Adrenal gland (tissue), 12 donors: ENCODE data around the gene GTSE1. TPM values are rescaled to one million over a fixed set of nuclear protein-coding genes. Genes with fewer than 3 reads are reported as not detected.

Experiments used
- DNase-seq, 7 donors: peaks; one replicate each; pipeline ENCODE4 v3.0.0-alpha.2; 2019 to 2020
- H3K27ac ChIP-seq, 5 donors: fragments of 200-600 bp; sonication (generic) in 4 of 5; 1 replicate in 3 of 5; 2 replicates in 2 of 5; pipeline versions ENCODE4 v1.5.1 to v1.8.0; 2016 to 2020; ENCODE audit warnings: mild to moderate bottlenecking in 1 of 5
- H3K27me3 ChIP-seq: fragments of 200-600 bp; 2 replicates; pipeline ENCODE4 v1.8.0; 2021
- H3K36me3 ChIP-seq, 2 donors: fragments of 200-600 bp; replicated peaks in 1 of 2; 1 replicate in 1 of 2; 2 replicates in 1 of 2; pipeline versions ENCODE4 v1.5.1 to v1.8.0; 2018 to 2022
- H3K4me1 ChIP-seq, 2 donors: fragments of 200-600 bp; replicated peaks in 1 of 2; 1 replicate in 1 of 2; 2 replicates in 1 of 2; pipeline versions ENCODE4 v1.5.1 to v1.8.0; 2018 to 2021
- H3K4me3 ChIP-seq, 4 donors: fragments of 200-600 bp; sonication (generic) in 3 of 4; one replicate each; pipeline ENCODE4 v1.5.1; 2016 to 2018
- H3K9me3 ChIP-seq, 3 donors: fragments of 200-600 bp; sonication (generic) in 1 of 3; replicated peaks in 1 of 3; 1 replicate in 2 of 3; 2 replicates in 1 of 3; pipeline versions ENCODE4 v1.5.1 to v1.8.0; 2016 to 2021
- POLR2A ChIP-seq, 2 donors: fragments of 450-650 bp; IDR thresholded peaks; one replicate each; pipeline ENCODE4 v1.6.1; 2017; ENCODE audit warnings: antibody characterized with exemption in 2 of 2, mild to moderate bottlenecking in 2 of 2, moderate library complexity in 1 of 2
- WGBS, 4 donors: extraction: QIAGEN DNeasy Blood & Tissue Kit in 2 of 4; methylation state at CpG; one replicate each; pipeline versions ENCODE4 v1.1.5 to v1.1.7; 2013 to 2017; 5-methylcytosine and 5-hydroxymethylcytosine counted together
- intact Hi-C, 2 donors: fragments of 100-400 bp; cut with DNase I; formaldehyde crosslinking; loops; one replicate each; pipeline versions ENCODE4 v1.14.1 to v1.15.0; 2022 to 2023
- polyA plus RNA-seq, 3 donors: library from polyadenylated mRNA; stranded (reverse); fragments of 200-250 nt in 2 of 3; fragments of 350-450 nt in 1 of 3; fragmentation: Illumina TruSeq in 1 of 3; extraction: RNeasy Lipid Tissue Mini Kit (QIAGEN cat#74804) in 1 of 3; gene quantifications; one replicate each; pipeline ENCODE4 v1.2.3, GENCODE V29; 2013 to 2014
- total RNA-seq, 9 donors: library from RNA; depleted of rRNA in 4 of 9; stranded (reverse); fragments of >200 nt in 4 of 9; fragments of 120-200 nt in 1 of 9; fragmentation: NEBNext Ultra II Directional in 1 of 9; extraction: Animal tissue kit (Norgen Biotek cat#: 25700) in 1 of 9; gene quantifications; one replicate each; pipeline versions ENCODE4 v1.1.0 to v1.2.4, GENCODE V29; 2013 to 2023
- TF ChIP-seq, protein P1 (sequence below), 6 experiments: fragments of 450-650 bp in 4 of 6; fragments of 200-600 bp in 2 of 6; sonication (generic) in 1 of 6; IDR thresholded peaks; 1 replicate in 5 of 6; 2 replicates in 1 of 6; pipeline versions ENCODE4 v1.5.1 to v1.8.0; 2016 to 2021; ENCODE audit warnings: antibody characterized with exemption in 6 of 6, mild to moderate bottlenecking in 2 of 6, moderate library complexity in 1 of 6
- donor health status: healthy with polysubstance abuse.
- donor health status: Bipolar disorder and iron deficiency.
- donor health status: DM: yes; HTN: yes; CAD: no.
- donor health status: DM: no; HTN: no; CAD: no.
- donor health status: DM: no; HTN: no; CAD: no.
- donor health status: DM: yes; HTN: yes; CAD: no.

Gene GTSE1
- total and polyA plus RNA-seq, 12 donors: 0.06 to 5.7 (median 1.0) TPM

DNA sequence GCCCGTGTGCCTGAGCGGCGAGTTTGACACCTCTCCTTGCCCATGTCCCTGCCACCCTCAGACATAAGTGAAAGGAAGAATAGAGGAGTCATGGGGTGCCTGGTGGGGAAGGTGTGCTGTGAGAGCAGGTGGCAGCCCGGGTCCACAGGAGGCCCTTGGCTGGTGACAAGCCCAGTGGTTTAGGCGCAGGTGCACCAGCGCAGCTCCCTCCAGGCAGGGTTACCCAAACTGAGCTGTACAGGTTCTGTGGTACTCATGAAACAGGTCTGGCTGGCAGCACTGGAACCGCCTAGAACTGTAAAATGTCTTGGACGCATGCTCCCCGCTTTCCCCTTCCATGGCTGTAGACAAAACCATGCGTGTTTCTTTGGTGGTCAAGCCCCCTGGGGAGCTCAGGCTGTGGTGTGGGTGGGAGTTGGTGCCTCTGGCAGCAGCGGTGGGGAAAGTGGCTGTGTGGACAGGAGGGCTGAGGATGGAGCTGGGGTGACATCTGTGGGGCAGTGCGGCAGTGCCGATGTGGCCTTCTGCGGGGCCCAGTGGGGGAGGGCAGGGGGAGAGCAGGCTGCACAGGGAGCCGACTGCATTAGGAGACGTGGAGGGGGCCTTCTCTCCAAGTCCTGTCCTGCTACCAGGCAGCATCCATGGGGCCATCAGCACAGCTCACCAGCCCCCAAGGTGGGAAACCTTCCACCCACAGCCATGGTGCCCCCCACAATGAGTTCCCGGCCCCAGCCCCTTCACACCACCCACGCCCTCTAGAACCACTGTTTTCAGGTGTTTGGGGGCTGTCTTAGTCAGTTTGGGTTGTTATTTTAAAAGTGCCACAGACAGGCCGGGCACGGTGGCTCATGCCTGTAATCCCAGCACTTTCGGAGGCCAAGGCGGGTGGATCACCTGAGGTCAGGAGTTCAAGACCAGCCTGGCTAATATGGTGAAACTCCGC is 5.6 kb upstream of the GTSE1 start:
- intact Hi-C loops: loop anchor here in 1 of 2 donors (10.0 kb wide), 1 partner anchor 156 kb away; no protein-coding TSS in a partner anchor
- peak in 1 of 7 donors; percentile 6 for DNase-seq
- Histone ChIP-seq H3K27ac (no peak overlapping the region), H3K27me3 (no peaks in the 10 kb centered on the region), H3K4me3 (no peak overlapping the region), H3K9me3 (no peaks in the 10 kb centered on the region), H3K4me1 (peaks cover 6 to 7% of the 10 kb centered on the region in 2 donors), H3K36me3 (peaks cover 0 to 45% of the 10 kb centered on the region in 2 donors)
- 93 to 95% (median 93%) methylated on average over 18 to 23 of the region's 23 CpGs for WGBS, 4 donors
- TF ChIP-seq, protein P1, sequence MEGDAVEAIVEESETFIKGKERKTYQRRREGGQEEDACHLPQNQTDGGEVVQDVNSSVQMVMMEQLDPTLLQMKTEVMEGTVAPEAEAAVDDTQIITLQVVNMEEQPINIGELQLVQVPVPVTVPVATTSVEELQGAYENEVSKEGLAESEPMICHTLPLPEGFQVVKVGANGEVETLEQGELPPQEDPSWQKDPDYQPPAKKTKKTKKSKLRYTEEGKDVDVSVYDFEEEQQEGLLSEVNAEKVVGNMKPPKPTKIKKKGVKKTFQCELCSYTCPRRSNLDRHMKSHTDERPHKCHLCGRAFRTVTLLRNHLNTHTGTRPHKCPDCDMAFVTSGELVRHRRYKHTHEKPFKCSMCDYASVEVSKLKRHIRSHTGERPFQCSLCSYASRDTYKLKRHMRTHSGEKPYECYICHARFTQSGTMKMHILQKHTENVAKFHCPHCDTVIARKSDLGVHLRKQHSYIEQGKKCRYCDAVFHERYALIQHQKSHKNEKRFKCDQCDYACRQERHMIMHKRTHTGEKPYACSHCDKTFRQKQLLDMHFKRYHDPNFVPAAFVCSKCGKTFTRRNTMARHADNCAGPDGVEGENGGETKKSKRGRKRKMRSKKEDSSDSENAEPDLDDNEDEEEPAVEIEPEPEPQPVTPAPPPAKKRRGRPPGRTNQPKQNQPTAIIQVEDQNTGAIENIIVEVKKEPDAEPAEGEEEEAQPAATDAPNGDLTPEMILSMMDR (IDR thresholded peaks at IDR 0.05): no peak
- TF ChIP-seq POLR2A (IDR thresholded peaks at IDR 0.05): no peak

DNA sequence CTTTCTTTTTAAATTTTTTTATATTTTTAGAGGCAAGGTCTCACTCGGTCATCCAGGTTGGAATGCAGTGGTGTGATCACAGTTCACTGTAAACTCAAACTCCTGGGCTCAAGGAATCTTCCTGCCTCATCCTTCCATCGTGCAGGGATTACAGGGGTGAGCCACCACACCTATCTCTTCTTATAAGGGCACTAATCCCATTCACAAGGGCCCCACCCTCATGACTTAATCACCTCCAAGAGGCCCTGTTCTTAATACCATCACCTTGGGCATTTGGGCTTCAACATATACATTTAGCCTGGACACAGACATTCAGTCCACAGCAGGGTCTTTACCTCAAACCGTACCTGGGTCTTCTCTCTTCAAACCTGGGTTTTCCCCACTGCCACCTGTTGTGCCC is 4.5 kb upstream of the GTSE1 start:
- Histone ChIP-seq H3K4me1 (peaks cover 12 to 13% of the 10 kb centered on the region in 2 donors), H3K36me3 (peaks cover 0 to 34% of the 10 kb centered on the region in 2 donors), H3K27ac (peak overlapping the region in 3 of 5 donors; percentile 22 to 74 (median 74)), H3K9me3 (no peaks in the 10 kb centered on the region), H3K4me3 (no peak overlapping the region), H3K27me3 (no peaks in the 10 kb centered on the region)
- DNase-seq: no peak
- whole genome bisulfite sequencing, 4 donors: 80 to 99% (median 95%) methylated on average over 3 of the region's 3 CpGs
- TF ChIP-seq POLR2A (IDR thresholded peaks at IDR 0.05): no peak
- TF ChIP-seq, protein P1 (IDR thresholded peaks at IDR 0.05): no peak
- intact Hi-C loops: loop anchor here in 1 of 2 donors (10.0 kb wide), 1 partner anchor 157 kb away; no protein-coding TSS in a partner anchor

DNA sequence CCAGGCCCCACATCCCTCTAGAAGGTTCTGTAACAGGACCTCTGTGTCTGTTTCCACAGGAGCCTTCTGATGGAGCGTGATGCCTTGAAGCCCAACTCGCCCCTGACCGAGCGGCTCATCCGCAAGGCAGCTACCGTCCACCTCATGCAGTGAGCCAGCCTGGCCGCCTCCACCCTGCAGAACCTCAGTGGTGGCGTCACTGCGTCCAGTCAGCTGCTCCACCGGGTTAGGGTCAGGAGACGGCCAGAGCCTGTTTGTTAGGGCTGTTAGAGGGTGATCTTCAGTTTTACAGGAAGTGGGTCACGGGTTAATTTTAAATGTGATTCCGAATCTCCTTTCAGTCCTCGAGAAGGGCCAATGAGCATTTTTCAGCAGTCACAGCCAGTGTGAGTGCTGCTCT is 3.9 kb upstream of the GTSE1 start:
- peak in 4 of 7 donors; percentile 41 to 61 (median 50) for DNase-seq
- 83 to 94% (median 91%) methylated on average over 9 to 14 of the region's 14 CpGs for WGBS, 4 donors
- no peak overlapping the region for H3K4me3 ChIP-seq
- H3K27ac ChIP-seq: peak overlapping the region in 3 of 5 donors; percentile 22 to 74 (median 74)
- intact Hi-C loops: loop anchor here in 1 of 2 donors (10.0 kb wide), 1 partner anchor 158 kb away; no protein-coding TSS in a partner anchor
- peaks cover 15 to 17% of the 10 kb centered on the region in 2 donors for H3K4me1 ChIP-seq
- no peaks in the 10 kb centered on the region for H3K27me3 ChIP-seq
- TF ChIP-seq, protein P1 (IDR thresholded peaks at IDR 0.05): no peak
- TF ChIP-seq POLR2A (IDR thresholded peaks at IDR 0.05): no peak
- H3K36me3 ChIP-seq: peaks cover 0 to 29% of the 10 kb centered on the region in 2 donors
- H3K9me3 ChIP-seq: no peaks in the 10 kb centered on the region

DNA sequence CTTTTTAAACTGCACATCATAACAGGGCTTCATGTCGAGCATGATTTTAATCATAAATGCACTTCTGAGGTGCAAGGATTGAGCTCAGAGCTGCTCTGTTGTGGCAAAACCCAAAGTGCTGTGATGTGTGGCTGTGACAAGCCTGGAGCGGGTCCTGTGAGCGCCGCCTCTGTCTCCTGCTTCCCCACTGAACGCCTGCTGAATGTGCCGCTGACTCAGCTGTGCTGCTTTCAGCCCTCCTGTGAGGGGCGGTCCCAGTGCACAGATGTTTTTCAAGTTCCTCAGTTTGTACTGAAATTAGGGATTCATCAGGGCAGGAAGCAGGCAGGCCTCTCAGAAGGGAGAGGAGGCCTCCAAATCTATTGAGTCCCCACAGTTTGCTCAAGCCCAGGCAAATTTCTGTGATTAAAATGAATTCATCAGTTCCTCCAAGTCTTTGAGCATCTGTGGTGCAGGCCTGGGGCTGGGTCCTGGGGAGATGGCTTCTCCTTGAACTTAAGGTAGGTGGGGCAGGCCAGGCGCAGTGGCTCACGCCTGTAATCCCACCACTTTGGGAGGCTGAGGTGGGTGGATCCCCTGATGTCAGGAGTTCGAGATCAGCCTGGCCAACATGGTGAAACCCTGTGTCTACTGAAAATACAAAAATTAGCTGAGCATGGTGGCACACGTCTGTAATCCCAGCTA is 3.0 kb upstream of the GTSE1 start:
- intact Hi-C loops: loop anchor here in 1 of 2 donors (10.0 kb wide), 1 partner anchor 159 kb away; no protein-coding TSS in a partner anchor
- Histone ChIP-seq H3K27ac (peak overlapping the region in 2 of 5 donors; percentile 74), H3K9me3 (no peaks in the 10 kb centered on the region), H3K4me1 (peaks cover 15 to 17% of the 10 kb centered on the region in 2 donors), H3K27me3 (no peaks in the 10 kb centered on the region), H3K4me3 (no peak overlapping the region), H3K36me3 (peaks cover 0 to 29% of the 10 kb centered on the region in 2 donors)
- no peak for TF ChIP-seq POLR2A (IDR thresholded peaks at IDR 0.05)
- TF ChIP-seq, protein P1 (IDR thresholded peaks at IDR 0.05): no peak
- 78 to 87% (median 86%) methylated on average over 5 to 11 of the region's 11 CpGs for WGBS, 4 donors
- peak in 5 of 7 donors; percentile 52 to 73 (median 67) for DNase-seq
